Tibial artery (tissue), 4 donors: Measurements from ENCODE around the gene ERCC8.
"Not testable (repeated sequence)": the region's sequence is repeated elsewhere in the genome, so short reads cannot be mapped to it uniquely, and the experiment has no call there.

Experiments used
- DNase-seq, 2 donors: peaks; one replicate each; pipeline ENCODE4 v3.0.0-alpha.2; 2019
- H3K27ac ChIP-seq, 2 donors: fragments of 200-600 bp; sonication (generic) in 1 of 2; 1 replicate in 1 of 2; 2 replicates in 1 of 2; pipeline ENCODE4 v1.5.1; 2018 to 2019; ENCODE audit warnings: mild to moderate bottlenecking in 1 of 2
- H3K27me3 ChIP-seq, 2 donors: fragments of 200-600 bp; sonication (generic) in 1 of 2; one replicate each; pipeline versions ENCODE4 v1.5.1 to v1.6.0; 2016 to 2019
- H3K36me3 ChIP-seq, 3 donors: fragments of 200-600 bp; sonication (generic) in 2 of 3; one replicate each; pipeline ENCODE4 v1.5.1; 2016 to 2019; ENCODE audit warnings: mild to moderate bottlenecking in 2 of 3
- H3K4me1 ChIP-seq, 4 donors: fragments of 200-600 bp; sonication (generic) in 2 of 4; 1 replicate in 3 of 4; 2 replicates in 1 of 4; pipeline ENCODE4 v1.5.1; 2016 to 2019
- H3K4me3 ChIP-seq, 2 donors: fragments of 200-600 bp; sonication (generic) in 1 of 2; 1 replicate in 1 of 2; 2 replicates in 1 of 2; pipeline ENCODE4 v1.5.1; 2018 to 2019; ENCODE audit warnings: mild to moderate bottlenecking in 2 of 2
- H3K9me3 ChIP-seq, 3 donors: fragments of 200-600 bp; sonication (generic) in 1 of 3; one replicate each; pipeline ENCODE4 v1.5.1; 2016 to 2019
- CTCF ChIP-seq, 2 experiments: fragments of 200-600 bp in 1 of 2; fragments of 450-650 bp in 1 of 2; IDR thresholded peaks; one replicate each; pipeline ENCODE4 v1.5.1; 2017 to 2019; ENCODE audit warnings: antibody characterized with exemption in 2 of 2, mild to moderate bottlenecking in 1 of 2, moderate library complexity in 1 of 2
- intact Hi-C: fragments of 100-400 bp; cut with DNase I; formaldehyde crosslinking; loops from one replicate; pipeline ENCODE4 v1.15.0; 2023; ENCODE audit warnings: low total_unique reads

ERCC8 gene

GRCh38 chr5:60944904-60945812 lies at the start of gene ERCC8, which contains the start of gene NDUFAF2:
TSS of gene ERCC8 (minus strand) at chr5:60945070. CDS start at chr5:60945008, 62 bp downstream.
TSS of gene NDUFAF2 (plus strand) at chr5:60945205. CDS start at chr5:60945256, 51 bp downstream.
- peak; percentile 92 to 94 for DNase-seq
- TF ChIP-seq CTCF (IDR thresholded peaks at IDR 0.05) = no peak
- no peaks in the 10 kb centered on the region for H3K36me3 ChIP-seq
- peak within 1 kb of the TSS; percentile 68 to 86 for H3K4me3 ChIP-seq
- H3K9me3 ChIP-seq = no peaks in the 10 kb centered on the region
- peaks cover 0 to 20% (median 4%) of the 10 kb centered on the region in 4 donors for H3K4me1 ChIP-seq
- H3K27me3 ChIP-seq = no peaks in the 10 kb centered on the region
- intact Hi-C loops = loop anchor here (10.0 kb wide), 2 partner anchors 220 to 390 kb away; partner anchors contain the start of genes SMIM15 and ZSWIM6
- peak within 1 kb of the TSS; percentile 78 to 89 for H3K27ac ChIP-seq

GRCh38 chr5:60993875-60994571 lies 49.2 kb upstream of the ERCC8 start:
- no peak for DNase-seq
- no peak for TF ChIP-seq CTCF (IDR thresholded peaks at IDR 0.05)
- Histone ChIP-seq H3K4me1 (peaks cover 0 to 61% (median 15%) of the 10 kb centered on the region in 4 donors), H3K36me3 (peaks cover 0 to 7% (median 0%) of the 10 kb centered on the region in 3 donors), H3K27ac (peak overlapping the region; percentile 36 to 56), H3K27me3 (no peaks in the 10 kb centered on the region), H3K4me3 (no peak overlapping the region), H3K9me3 (peaks cover 0 to 5% (median 0%) of the 10 kb centered on the region in 3 donors)
- intact Hi-C loops = no loop called here

GRCh38 chr5:60993425-60993824 lies 48.6 kb upstream of the ERCC8 start:
- H3K4me3 ChIP-seq = no peak overlapping the region
- H3K9me3 ChIP-seq = peaks cover 0 to 5% (median 0%) of the 10 kb centered on the region in 3 donors
- DNase-seq = no peak
- no peaks in the 10 kb centered on the region for H3K27me3 ChIP-seq
- H3K36me3 ChIP-seq = peaks cover 0 to 7% (median 0%) of the 10 kb centered on the region in 3 donors
- H3K4me1 ChIP-seq = peaks cover 0 to 55% (median 15%) of the 10 kb centered on the region in 4 donors
- intact Hi-C loops = no loop called here
- peak overlapping the region; percentile 36 to 56 for H3K27ac ChIP-seq
- TF ChIP-seq CTCF (IDR thresholded peaks at IDR 0.05) = no peak

- H3K4me1 ChIP-seq = peaks cover 0 to 54% (median 15%) of the 10 kb centered on the region in 4 donors
- H3K9me3 ChIP-seq = peaks cover 0 to 5% (median 0%) of the 10 kb centered on the region in 3 donors
- DNase-seq = no peak
- TF ChIP-seq CTCF (IDR thresholded peaks at IDR 0.05) = no peak
- peaks cover 0 to 7% (median 0%) of the 10 kb centered on the region in 3 donors for H3K36me3 ChIP-seq
- H3K4me3 ChIP-seq = no peak overlapping the region
- intact Hi-C loops = no loop called here
- H3K27me3 ChIP-seq = no peaks in the 10 kb centered on the region
- H3K27ac ChIP-seq = peak overlapping the region; percentile 36 to 56
Observed at GRCh38 chr5:60992871-60993270, 48.0 kb upstream of the ERCC8 start.

GRCh38 chr5:60989790-60990189 lies 44.9 kb upstream of the ERCC8 start:
- TF ChIP-seq CTCF (IDR thresholded peaks at IDR 0.05) = no peak
- no peak overlapping the region for H3K27ac ChIP-seq
- no peak overlapping the region for H3K4me3 ChIP-seq
- H3K27me3 ChIP-seq = no peaks in the 10 kb centered on the region
- DNase-seq = no peak
- peaks cover 0 to 48% (median 15%) of the 10 kb centered on the region in 4 donors for H3K4me1 ChIP-seq
- intact Hi-C loops = no loop called here
- peaks cover 0 to 7% (median 0%) of the 10 kb centered on the region in 3 donors for H3K36me3 ChIP-seq
- peaks cover 0 to 5% (median 0%) of the 10 kb centered on the region in 3 donors for H3K9me3 ChIP-seq

GRCh38 chr5:60982127-60982526 lies 37.3 kb upstream of the ERCC8 start:
- H3K27ac ChIP-seq, intact Hi-C loops, DNase-seq, H3K36me3 ChIP-seq, H3K4me3 ChIP-seq, H3K27me3 ChIP-seq, H3K9me3 ChIP-seq: not testable (repeated sequence)
- peaks cover 0 to 27% (median 2%) of the 10 kb centered on the region in 4 donors for H3K4me1 ChIP-seq
